HL-60 (cell line): ENCODE results near the gene FSD1L.

Experiments used
- DNase-seq, 2 experiments: peaks; one replicate each; pipeline ENCODE4 v3.0.0-alpha.2; 2010 to 2020; ENCODE audit warnings: low read depth in 1 of 2, low spot score in 1 of 2
- H3K27ac ChIP-seq: fragments of 250-450 bp; sonication (Bioruptor Pico); replicated peaks from 2 replicates; pipeline ENCODE4 v1.5.1; 2020; ENCODE audit warnings: mild to moderate bottlenecking, moderate library complexity
- H3K27me3 ChIP-seq: fragments of 250-450 bp; sonication (Bioruptor Pico); 2 replicates; pipeline ENCODE4 v1.5.1; 2021; ENCODE audit warnings: mild to moderate bottlenecking, moderate library complexity; ENCODE audit not compliant: insufficient read depth, poor library complexity, severe bottlenecking
- H3K4me3 ChIP-seq: replicated peaks from 2 replicates; pipeline ENCODE4 v1.5.1; 2011; ENCODE audit warnings: mild to moderate bottlenecking, control low read depth, low read length; ENCODE audit not compliant: insufficient read depth
- CTCF ChIP-seq: IDR thresholded peaks from one replicate; pipeline ENCODE4 v1.5.1; 2011; ENCODE audit warnings: low read length, control low read depth, inconsistent platforms; ENCODE audit not compliant: insufficient read depth
- GABPA ChIP-seq: IDR thresholded peaks from 2 replicates; pipeline ENCODE4 v1.6.1; 2012; ENCODE audit warnings: low read depth
- POLR2AphosphoS5 ChIP-seq: IDR thresholded peaks from 2 replicates; pipeline ENCODE4 v1.6.1; 2012; ENCODE audit warnings: low read depth
- REST ChIP-seq: IDR thresholded peaks from 2 replicates; pipeline ENCODE4 v1.6.1; 2012; ENCODE audit warnings: low read depth; ENCODE audit not compliant: insufficient replicate concordance
- SPI1 ChIP-seq: IDR thresholded peaks from 2 replicates; pipeline ENCODE4 v1.6.1; 2012; ENCODE audit warnings: low read depth, mild to moderate bottlenecking, borderline replicate concordance

FSD1L gene

GRCh38 chr9:105443121-105443520, 4.7 kb upstream of the FSD1L start:
- no peak for DNase-seq
- no peak overlapping the region for H3K27ac ChIP-seq
- H3K27me3 ChIP-seq: no peaks in the 10 kb centered on the region
- no peak for TF ChIP-seq GABPA
- TF ChIP-seq SPI1: no peak
- TF ChIP-seq REST: no peak
- TF ChIP-seq POLR2AphosphoS5: no peak
- no peak for TF ChIP-seq CTCF
- no peak overlapping the region for H3K4me3 ChIP-seq

GRCh38 chr9:105444130-105444529, 3.7 kb upstream of the FSD1L start:
- H3K27me3 ChIP-seq: no peaks in the 10 kb centered on the region
- H3K4me3 ChIP-seq: no peak overlapping the region
- H3K27ac ChIP-seq: no peak overlapping the region
- TF ChIP-seq GABPA (no peak), SPI1 (no peak), REST (no peak), POLR2AphosphoS5 (no peak), CTCF (no peak)
- no peak for DNase-seq

GRCh38 chr9:105445203-105445881, 2.5 kb upstream of the FSD1L start:
- no peak for DNase-seq
- Histone ChIP-seq H3K27ac (no peak overlapping the region), H3K27me3 (no peaks in the 10 kb centered on the region), H3K4me3 (no peak overlapping the region)
- TF ChIP-seq GABPA (no peak), POLR2AphosphoS5 (no peak), SPI1 (no peak), CTCF (no peak), REST (no peak)
